ENCODE results near the gene NR5A2. TPM values are rescaled to one million over a fixed set of nuclear protein-coding genes. Genes with fewer than 3 reads are reported as not detected.

The NR5A2 gene
- total RNA-seq, 1 donor from 2014 or later: not detected

DNA sequence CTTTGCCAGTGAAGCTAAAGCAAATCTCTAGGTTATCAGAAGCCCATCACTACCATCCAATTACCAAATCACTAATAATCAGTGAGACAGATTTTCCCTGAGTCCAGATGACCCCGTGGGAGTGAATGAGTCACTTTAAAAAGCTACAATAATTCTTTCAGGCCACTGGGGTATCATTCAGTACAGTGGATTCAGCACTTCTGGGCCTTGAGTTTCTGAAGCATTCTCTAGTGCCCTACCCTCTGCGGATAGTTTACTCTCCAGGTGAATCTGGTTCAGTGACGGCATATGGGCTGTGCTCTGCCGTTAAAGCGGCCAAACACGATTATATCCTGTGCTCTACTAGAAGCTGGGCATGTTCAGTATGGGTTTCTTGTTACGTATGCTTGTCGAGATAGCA, 26.1 kb downstream of the NR5A2 start:
- Histone ChIP-seq H2AFZ (replicated peaks) (no peak overlapping the region), H3K27ac (no peak overlapping the region), H3K79me2 (ENCODE audit: low read depth) (no peaks in the 10 kb centered on the region), H3K9me3 (ENCODE audit: low read depth) (no peaks in the 10 kb centered on the region), H3K4me1 (no peaks in the 10 kb centered on the region), H3K4me3 (no peak overlapping the region), H3K9ac (no peak overlapping the region), H3K27me3 (no peaks in the 10 kb centered on the region), H3K4me2 (no peak overlapping the region), H3F3A (ENCODE audit: low read depth) (no peaks in the 10 kb centered on the region), H3K36me3 (no peaks in the 10 kb centered on the region), H4K20me1 (ENCODE audit: low read depth) (no peaks in the 10 kb centered on the region)
- Mint-ChIP-seq H3K36me3 (no peaks in the 10 kb centered on the region), H3K27ac (no peak overlapping the region), H3K4me1 (peaks cover 8% of the 10 kb centered on the region), H3K4me3 (no peak overlapping the region), H3K27me3 (ENCODE audit: insufficient read depth, low read depth) (peaks cover 5% of the 10 kb centered on the region), H3K9me3 (no peaks in the 10 kb centered on the region)
- TF ChIP-seq EZH2phosphoT487 (IDR thresholded peaks at IDR 0.05) (no peak), EZH2 (IDR thresholded peaks at IDR 0.05) (no peak)
- TF ChIP-seq, protein P1, sequence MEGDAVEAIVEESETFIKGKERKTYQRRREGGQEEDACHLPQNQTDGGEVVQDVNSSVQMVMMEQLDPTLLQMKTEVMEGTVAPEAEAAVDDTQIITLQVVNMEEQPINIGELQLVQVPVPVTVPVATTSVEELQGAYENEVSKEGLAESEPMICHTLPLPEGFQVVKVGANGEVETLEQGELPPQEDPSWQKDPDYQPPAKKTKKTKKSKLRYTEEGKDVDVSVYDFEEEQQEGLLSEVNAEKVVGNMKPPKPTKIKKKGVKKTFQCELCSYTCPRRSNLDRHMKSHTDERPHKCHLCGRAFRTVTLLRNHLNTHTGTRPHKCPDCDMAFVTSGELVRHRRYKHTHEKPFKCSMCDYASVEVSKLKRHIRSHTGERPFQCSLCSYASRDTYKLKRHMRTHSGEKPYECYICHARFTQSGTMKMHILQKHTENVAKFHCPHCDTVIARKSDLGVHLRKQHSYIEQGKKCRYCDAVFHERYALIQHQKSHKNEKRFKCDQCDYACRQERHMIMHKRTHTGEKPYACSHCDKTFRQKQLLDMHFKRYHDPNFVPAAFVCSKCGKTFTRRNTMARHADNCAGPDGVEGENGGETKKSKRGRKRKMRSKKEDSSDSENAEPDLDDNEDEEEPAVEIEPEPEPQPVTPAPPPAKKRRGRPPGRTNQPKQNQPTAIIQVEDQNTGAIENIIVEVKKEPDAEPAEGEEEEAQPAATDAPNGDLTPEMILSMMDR (IDR thresholded peaks at IDR 0.05): no peak
- DNase-seq (ENCODE audit: low spot score): no peak

DNA sequence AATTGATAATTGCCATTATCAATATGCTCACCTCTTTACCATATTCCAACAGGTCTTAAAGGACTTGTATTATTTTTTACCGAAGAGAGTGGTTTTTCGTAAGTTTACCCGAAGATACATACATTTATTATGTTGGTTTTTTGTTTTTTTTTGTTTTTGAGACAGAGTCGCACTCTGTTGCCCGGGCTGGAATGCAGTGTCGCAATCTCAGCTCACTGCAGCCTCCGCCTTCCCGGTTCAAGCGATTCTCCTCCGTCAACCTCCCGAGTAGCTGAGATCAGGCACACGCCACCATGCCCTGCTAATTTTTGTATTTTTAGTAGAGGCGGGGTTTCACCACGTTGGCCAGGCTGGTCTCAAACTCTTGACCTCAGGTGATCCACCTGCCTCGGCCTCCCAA, 30.8 kb downstream of the NR5A2 start:
- Mint-ChIP-seq H3K27ac (no peak overlapping the region), H3K4me3 (no peak overlapping the region), H3K36me3 (no peaks in the 10 kb centered on the region), H3K27me3 (ENCODE audit: insufficient read depth, low read depth) (peaks cover 3% of the 10 kb centered on the region), H3K9me3 (no peaks in the 10 kb centered on the region), H3K4me1 (peaks cover 6% of the 10 kb centered on the region)
- no peak for DNase-seq (ENCODE audit: low spot score)
- no peak overlapping the region for H3K9ac ChIP-seq
- no peak overlapping the region for H3K4me2 ChIP-seq
- no peak overlapping the region for H3K27ac ChIP-seq
- no peak overlapping the region for H2AFZ ChIP-seq (replicated peaks)
- no peak for TF ChIP-seq EZH2phosphoT487 (IDR thresholded peaks at IDR 0.05)
- TF ChIP-seq, protein P1 (IDR thresholded peaks at IDR 0.05): no peak
- no peak for TF ChIP-seq EZH2 (IDR thresholded peaks at IDR 0.05)
- H3K4me3 ChIP-seq: no peak overlapping the region
- no peaks in the 10 kb centered on the region for H3K36me3 ChIP-seq
- no peaks in the 10 kb centered on the region for H3K4me1 ChIP-seq
- no peaks in the 10 kb centered on the region for H4K20me1 ChIP-seq (ENCODE audit: low read depth)
- H3K27me3 ChIP-seq: no peaks in the 10 kb centered on the region
- H3K9me3 ChIP-seq (ENCODE audit: low read depth): no peaks in the 10 kb centered on the region
- H3K79me2 ChIP-seq (ENCODE audit: low read depth): no peaks in the 10 kb centered on the region
- no peaks in the 10 kb centered on the region for H3F3A ChIP-seq (ENCODE audit: low read depth)

DNA sequence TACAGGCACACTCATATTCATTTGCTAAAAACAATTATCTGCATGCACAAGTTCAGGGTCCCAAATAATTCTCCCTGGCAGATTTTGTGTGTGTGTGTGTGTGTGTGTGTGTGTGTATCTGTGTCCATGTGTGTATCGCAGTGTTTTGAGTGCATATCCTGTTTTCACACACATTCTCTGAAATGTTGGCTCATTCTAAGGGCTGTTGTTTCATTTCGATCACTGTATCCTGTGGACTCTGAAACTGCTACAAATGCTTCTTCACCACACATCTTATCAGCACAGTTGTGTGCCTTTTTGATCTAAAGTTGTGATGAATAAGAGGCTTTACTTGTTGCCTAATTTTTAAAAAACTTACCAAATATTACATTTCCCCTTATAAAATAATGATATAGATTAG, 34.6 kb downstream of the NR5A2 start:
- Histone ChIP-seq H3K27me3 (no peaks in the 10 kb centered on the region), H4K20me1 (ENCODE audit: low read depth) (no peaks in the 10 kb centered on the region), H3K79me2 (ENCODE audit: low read depth) (no peaks in the 10 kb centered on the region), H3F3A (ENCODE audit: low read depth) (no peaks in the 10 kb centered on the region), H3K36me3 (no peaks in the 10 kb centered on the region), H3K4me3 (no peak overlapping the region), H3K27ac (no peak overlapping the region), H2AFZ (replicated peaks) (no peak overlapping the region), H3K4me1 (no peaks in the 10 kb centered on the region), H3K9ac (no peak overlapping the region), H3K4me2 (no peak overlapping the region), H3K9me3 (ENCODE audit: low read depth) (no peaks in the 10 kb centered on the region)
- Mint-ChIP-seq H3K9me3 (no peaks in the 10 kb centered on the region), H3K36me3 (no peaks in the 10 kb centered on the region), H3K4me1 (no peaks in the 10 kb centered on the region), H3K4me3 (no peak overlapping the region), H3K27me3 (ENCODE audit: insufficient read depth, low read depth) (peaks cover 3% of the 10 kb centered on the region), H3K27ac (no peak overlapping the region)
- DNase-seq (ENCODE audit: low spot score): no peak
- no peak for TF ChIP-seq EZH2 (IDR thresholded peaks at IDR 0.05)
- TF ChIP-seq, protein P1 (IDR thresholded peaks at IDR 0.05): no peak
- TF ChIP-seq EZH2phosphoT487 (IDR thresholded peaks at IDR 0.05): no peak

All from neural progenitor cell (in vitro differentiated cells).